ENCODE results near the gene CYP3A7. TPM values are rescaled to one million over a fixed set of nuclear protein-coding genes. Genes with fewer than 3 reads are reported as not detected.

The CYP3A7 gene
- total and polyA plus RNA-seq, 9 of the 15 experiments (the other 6 are each of a cell fraction or from before 2014, with no cell fraction given) = 0.20 TPM; not detected in 8

DNA sequence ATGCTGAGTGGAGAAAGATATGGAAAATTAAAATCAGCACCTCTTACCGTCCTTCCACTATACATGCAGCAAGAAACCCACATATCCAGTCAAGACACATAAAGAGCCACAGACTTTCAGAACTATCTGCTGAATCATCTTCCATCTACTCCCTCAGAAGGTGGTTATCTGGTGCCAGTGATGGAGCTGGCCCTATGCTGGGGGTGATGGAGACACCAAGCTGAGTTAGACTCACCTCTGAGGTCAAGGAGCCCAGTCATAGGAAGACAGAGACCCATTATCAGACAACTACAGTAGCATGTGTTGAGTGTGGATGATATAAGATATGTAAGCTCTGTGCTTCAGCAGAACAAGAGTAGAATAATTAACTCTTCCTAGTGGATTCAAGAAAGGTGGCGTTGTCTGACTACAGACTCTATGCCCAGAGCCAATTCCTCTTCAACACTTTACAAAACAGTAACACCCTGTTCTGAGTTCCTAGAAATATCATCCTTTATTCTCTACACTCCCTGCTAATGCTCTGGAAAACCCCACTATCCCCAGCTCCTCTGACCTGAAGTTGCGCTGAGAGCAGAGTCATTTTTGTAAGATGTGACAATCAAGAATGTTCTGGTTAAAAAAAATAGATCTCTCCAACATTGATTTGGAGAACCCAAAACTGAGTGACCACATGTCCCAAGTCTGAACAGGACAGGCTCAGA lies 69.5 kb downstream of the CYP3A7 start (continued):
- TF ChIP-seq TCF3 (CRISPR knock-in tag; IDR thresholded peaks at IDR 0.05) (peak; percentile 99), CUX1 (CRISPR knock-in tag; IDR thresholded peaks at IDR 0.05) (no peak), CSDE1 (IDR thresholded peaks at IDR 0.05) (no peak), ARNT (IDR thresholded peaks at IDR 0.05) (peak; percentile 95 to 97; a peak in 3 of 4 replicates), MEIS2 (IDR thresholded peaks at IDR 0.05; ENCODE audit: partially characterized antibody) (peak; percentile 88), TAF7 (tag; IDR thresholded peaks at IDR 0.05) (no peak), SIN3B (IDR thresholded peaks at IDR 0.05; ENCODE audit: low read depth) (no peak), CBX2 (IDR thresholded peaks at IDR 0.05; ENCODE audit: insufficient read depth, low read length, poor library complexity, severe bottlenecking) (no peak), ZBTB17 (CRISPR knock-in tag; IDR thresholded peaks at IDR 0.05) (no peak), SRSF1 (IDR thresholded peaks at IDR 0.05; ENCODE audit: low read depth, low read length) (no peak), IRF2 (CRISPR knock-in tag; IDR thresholded peaks at IDR 0.05) (no peak), ZNF277 (CRISPR knock-in tag; IDR thresholded peaks at IDR 0.05; ENCODE audit: borderline replicate concordance) (no peak), NUFIP1 (IDR thresholded peaks at IDR 0.05; ENCODE audit: partially characterized antibody) (no peak), ESRRB (CRISPR knock-in tag; IDR thresholded peaks at IDR 0.05; ENCODE audit: borderline replicate concordance) (no peak), NCOA4 (IDR thresholded peaks at IDR 0.05; ENCODE audit: partially characterized antibody) (peak; percentile 73), MAX (CRISPR knock-in tag; IDR thresholded peaks at IDR 0.05) (0 out of 2 replicates have a peak, but pooled peaks have one; percentile 28), EHMT2 (IDR thresholded peaks at IDR 0.05) (peak; percentile 93), GTF2A2 (tag; IDR thresholded peaks at IDR 0.05) (no peak), ZNF224 (CRISPR knock-in tag; IDR thresholded peaks at IDR 0.05) (no peak), ZNF57 (CRISPR knock-in tag; IDR thresholded peaks at IDR 0.05) (no peak)
- TF ChIP-seq, protein P1, sequence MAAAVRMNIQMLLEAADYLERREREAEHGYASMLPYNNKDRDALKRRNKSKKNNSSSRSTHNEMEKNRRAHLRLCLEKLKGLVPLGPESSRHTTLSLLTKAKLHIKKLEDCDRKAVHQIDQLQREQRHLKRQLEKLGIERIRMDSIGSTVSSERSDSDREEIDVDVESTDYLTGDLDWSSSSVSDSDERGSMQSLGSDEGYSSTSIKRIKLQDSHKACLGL (CRISPR knock-in tag; IDR thresholded peaks at IDR 0.05; ENCODE audit: borderline replicate concordance, poor library complexity, severe bottlenecking) = no peak
